GM19099 (cell line): ENCODE results near the gene MEI1.
A peak's percentile ranks its signal among the peaks of the same experiment; 100 is the strongest.

Source experiments
- POLR2A ChIP-seq: IDR thresholded peaks from 3 replicates; pipeline ENCODE4 v1.6.1; 2011; ENCODE audit warnings: low read depth; ENCODE audit not compliant: insufficient read length; ENCODE audit errors: extremely low read depth

Gene MEI1

GRCh38 chr22:41758231-41758630 lies 58.9 kb downstream of the MEI1 start:
- no peak for TF ChIP-seq POLR2A

- TF ChIP-seq POLR2A = no peak
Observed at GRCh38 chr22:41762980-41763779, 63.9 kb downstream of the MEI1 start.

GRCh38 chr22:41766476-41766875 lies 67.2 kb downstream of the MEI1 start:
- TF ChIP-seq POLR2A = no peak

GRCh38 chr22:41768430-41768829 lies 69.1 kb downstream of the MEI1 start:
- no peak for TF ChIP-seq POLR2A

GRCh38 chr22:41770715-41771468 lies 71.6 kb downstream of the MEI1 start:
- TF ChIP-seq POLR2A = no peak

- no peak for TF ChIP-seq POLR2A
Observed at GRCh38 chr22:41772198-41772597, 72.9 kb downstream of the MEI1 start.

- TF ChIP-seq POLR2A = no peak
Observed at GRCh38 chr22:41772645-41773044, 73.3 kb downstream of the MEI1 start.

- TF ChIP-seq POLR2A = no peak
Observed at GRCh38 chr22:41775338-41775737, 76.0 kb downstream of the MEI1 start.

- no peak for TF ChIP-seq POLR2A
Observed at GRCh38 chr22:41775976-41776375, 76.7 kb downstream of the MEI1 start.

GRCh38 chr22:41776381-41776780 lies 77.1 kb downstream of the MEI1 start:
- TF ChIP-seq POLR2A = no peak

GRCh38 chr22:41777749-41778425 lies 78.6 kb downstream of the MEI1 start:
- no peak for TF ChIP-seq POLR2A

GRCh38 chr22:41779929-41780505 lies 80.7 kb downstream of the MEI1 start:
- no peak for TF ChIP-seq POLR2A

GRCh38 chr22:41780746-41781505 lies 81.6 kb downstream of the MEI1 start:
- TF ChIP-seq POLR2A = peak; percentile 82

- TF ChIP-seq POLR2A = no peak
Observed at GRCh38 chr22:41781507-41781906, 82.2 kb downstream of the MEI1 start.
